HG02610 (cell line): Measurements from ENCODE around the gene CCDC93.
"Not testable (repeated sequence)": the region's sequence is repeated elsewhere in the genome, so short reads cannot be mapped to it uniquely, and the experiment has no call there.

Source experiments
- ATAC-seq: cut with Tn5 transposase; IDR thresholded peaks from one replicate; pipeline ENCODE4 v1.9.1; 2021; ENCODE audit warnings: mild to moderate bottlenecking, moderate library complexity; ENCODE audit not compliant: unreplicated experiment

Gene CCDC93

GRCh38 chr2:118046634-118047210 lies 32.9 kb upstream of the CCDC93 start:
- no peak for ATAC-seq

- ATAC-seq: no peak
Measured at GRCh38 chr2:118045286-118045685, 31.4 kb upstream of the CCDC93 start.

GRCh38 chr2:118044854-118045253 lies 31.0 kb upstream of the CCDC93 start:
- ATAC-seq: no peak

- no peak for ATAC-seq
Measured at GRCh38 chr2:118044103-118044716, 30.3 kb upstream of the CCDC93 start.

GRCh38 chr2:118040891-118041290 lies 27.0 kb upstream of the CCDC93 start:
- no peak for ATAC-seq

GRCh38 chr2:118032169-118033013 lies 18.5 kb upstream of the CCDC93 start:
- ATAC-seq: peak; percentile 94

GRCh38 chr2:118031566-118031965 lies 17.7 kb upstream of the CCDC93 start:
- ATAC-seq: no peak

GRCh38 chr2:118029025-118029424 lies 15.2 kb upstream of the CCDC93 start:
- no peak for ATAC-seq

- no peak for ATAC-seq
Measured at GRCh38 chr2:118021356-118021755, 7.5 kb upstream of the CCDC93 start.

GRCh38 chr2:118019821-118020220 lies 6.0 kb upstream of the CCDC93 start:
- no peak for ATAC-seq

GRCh38 chr2:118016911-118017310 lies 3.0 kb upstream of the CCDC93 start:
- no peak for ATAC-seq

- not testable (repeated sequence) for ATAC-seq
Measured at GRCh38 chr2:118015761-118016160, 1.9 kb upstream of the CCDC93 start.

GRCh38 chr2:118014492-118014824 lies 588 bp upstream of the CCDC93 start:
- no peak for ATAC-seq

GRCh38 chr2:118013221-118013723 lies 598 bp downstream of the CCDC93 start:
- ATAC-seq: peak; percentile 32

- ATAC-seq: no peak
Measured at GRCh38 chr2:118012778-118013177, 1.1 kb downstream of the CCDC93 start.

- ATAC-seq: no peak
Measured at GRCh38 chr2:118010473-118010872, 3.4 kb downstream of the CCDC93 start.

GRCh38 chr2:118006861-118007260 lies 7.0 kb downstream of the CCDC93 start:
- no peak for ATAC-seq

- ATAC-seq: no peak
Measured at GRCh38 chr2:118006326-118006725, 7.5 kb downstream of the CCDC93 start.

- ATAC-seq: peak; percentile 98
Measured at GRCh38 chr2:118003396-118003824, 10.5 kb downstream of the CCDC93 start.

- no peak for ATAC-seq
Measured at GRCh38 chr2:118000041-118000440, 13.8 kb downstream of the CCDC93 start.

GRCh38 chr2:117997872-117998454 lies 15.9 kb downstream of the CCDC93 start:
- ATAC-seq: no peak

- no peak for ATAC-seq
Measured at GRCh38 chr2:117996525-117996924, 17.3 kb downstream of the CCDC93 start.
